Activated T-cell treated with anti-CD3 and anti-CD28 coated beads for 24 hours (primary cell): Measurements from ENCODE around the gene MAP6.
"Not testable (repeated sequence)": the region's sequence is repeated elsewhere in the genome, so short reads cannot be mapped to it uniquely, and the experiment has no call there.

Experiments
- DNase-seq: peaks from one replicate; pipeline ENCODE4 v3.0.0-alpha.2; 2020; ENCODE audit warnings: low read depth

Gene MAP6

GRCh38 chr11:75668451-75669297 is at the start of gene MAP6:
Gene MAP6 (minus strand): TSS chr11:75669038. CDS start chr11:75668369, 669 bp downstream.
- no peak for DNase-seq

- DNase-seq: no peak
Observed at GRCh38 chr11:75717608-75718418, 49.0 kb upstream of the MAP6 start, which contains the start of gene MOGAT2. Gene MOGAT2 (plus strand): TSS chr11:75717838. CDS start chr11:75717889, 51 bp downstream.

GRCh38 chr11:75716659-75717058 is 47.8 kb upstream of the MAP6 start:
- no peak for DNase-seq

- DNase-seq: no peak
Observed at GRCh38 chr11:75715688-75716087, 46.9 kb upstream of the MAP6 start.

DNA sequence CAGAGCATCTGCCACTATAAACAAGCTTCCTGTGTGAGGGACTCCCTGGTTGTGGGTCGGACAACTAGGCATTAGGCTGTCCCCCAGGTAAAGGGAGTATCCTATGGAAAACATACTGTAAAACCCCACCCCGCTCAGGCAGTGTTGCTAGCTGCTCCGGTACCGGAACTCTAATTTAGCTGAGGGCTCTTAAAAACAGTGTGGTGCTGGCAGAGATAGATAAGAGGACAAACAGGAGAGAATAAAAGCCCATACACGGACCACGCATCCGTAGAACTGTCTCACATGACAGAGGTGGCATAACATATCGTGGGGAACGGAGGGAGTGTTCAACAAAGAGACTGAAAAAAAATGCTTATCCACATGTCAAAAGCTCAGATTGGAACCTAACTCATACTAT is 45.4 kb upstream of the MAP6 start:
- no peak for DNase-seq

DNA sequence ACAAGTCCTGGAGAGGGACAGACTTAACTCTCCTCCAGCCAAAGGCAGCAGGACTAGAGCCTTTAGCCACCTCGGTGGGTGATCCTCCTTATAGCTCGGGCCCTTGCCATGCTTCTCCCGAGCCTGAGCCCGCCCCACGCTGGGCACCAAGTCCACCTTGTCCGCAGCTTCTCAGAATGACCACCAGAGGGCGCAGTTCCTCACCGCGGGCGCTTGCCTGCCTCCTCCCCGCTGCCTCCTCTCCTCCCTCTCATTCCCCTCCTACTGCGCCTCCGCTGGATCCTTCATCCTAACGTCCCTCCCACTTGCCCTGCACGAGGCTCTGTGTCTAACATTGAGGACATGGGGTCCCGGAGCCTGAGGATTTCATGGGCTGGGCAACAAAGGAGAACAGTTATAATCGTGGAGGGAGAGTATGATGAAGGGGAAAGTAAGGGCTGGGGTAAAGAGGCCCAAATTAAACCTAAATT is 37.5 kb upstream of the MAP6 start:
- DNase-seq: peak; percentile 56

DNA sequence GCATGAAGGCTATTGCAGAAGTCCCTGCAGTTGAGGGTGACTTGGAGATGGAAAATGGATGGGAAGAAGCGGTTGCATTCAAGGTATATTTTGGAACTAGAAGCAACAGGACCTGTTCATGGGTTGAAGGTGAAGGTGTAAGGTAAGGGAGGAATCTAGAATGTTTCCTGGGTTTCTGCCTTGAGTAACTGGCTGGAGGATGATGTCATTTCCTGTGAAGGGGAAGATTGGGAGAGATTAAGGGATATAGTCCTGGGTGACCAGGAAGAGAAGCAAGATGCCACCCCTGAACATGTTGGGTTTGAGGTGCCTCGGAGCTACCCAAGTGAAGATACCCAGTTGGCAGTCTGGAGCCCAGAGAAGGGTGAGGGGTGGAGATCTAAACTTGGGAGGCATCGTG is 36.7 kb upstream of the MAP6 start:
- no peak for DNase-seq

DNA sequence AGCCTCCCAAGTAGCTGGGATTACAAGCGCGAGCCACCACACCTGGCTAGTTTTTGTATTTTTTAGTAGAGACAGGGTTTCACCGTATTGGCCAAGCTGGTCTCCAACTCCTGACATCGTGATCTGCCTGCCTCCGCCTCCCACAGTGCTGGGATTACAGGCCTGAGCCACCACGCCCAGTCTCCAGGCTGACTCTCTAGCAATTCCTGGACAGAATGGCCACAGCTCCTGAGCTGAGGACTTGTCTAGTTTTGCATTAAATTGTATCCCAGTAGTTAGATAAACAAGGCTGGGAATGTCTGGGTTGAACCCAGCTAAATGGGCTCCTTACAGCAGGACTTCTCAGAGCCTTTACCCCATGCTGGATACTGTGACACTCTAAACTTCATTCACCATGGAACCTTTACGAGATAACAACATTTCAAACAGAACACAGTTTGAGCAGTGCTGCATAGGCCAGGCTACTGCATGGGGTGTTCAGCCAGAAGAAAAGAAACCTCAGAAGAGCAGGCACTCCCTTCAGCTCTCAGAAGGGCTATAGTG is 34.9 kb upstream of the MAP6 start:
- no peak for DNase-seq

DNA sequence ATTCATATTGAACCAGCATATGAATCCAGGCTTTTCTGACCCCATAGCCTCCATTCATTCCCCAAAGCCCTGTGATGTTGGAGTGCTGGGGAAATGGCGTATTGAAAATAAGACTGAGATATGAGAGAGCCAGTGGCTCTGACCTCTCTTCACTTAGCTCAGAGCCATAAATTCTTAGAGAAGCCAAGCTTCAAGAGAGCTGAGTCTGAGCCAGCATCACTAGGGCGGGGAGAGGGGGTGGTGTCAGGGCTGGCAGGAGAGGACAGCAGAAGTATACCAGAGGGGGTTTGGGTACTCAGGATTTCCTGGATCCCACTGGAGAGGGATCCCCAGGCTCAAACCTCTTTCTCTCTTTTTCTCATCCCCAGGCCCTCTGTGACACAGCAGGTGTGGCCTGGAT is 32.1 kb upstream of the MAP6 start:
- DNase-seq: no peak

GRCh38 chr11:75697906-75698581 is 29.2 kb upstream of the MAP6 start:
- DNase-seq: no peak

GRCh38 chr11:75691804-75692203 is 23.0 kb upstream of the MAP6 start:
- DNase-seq: no peak

DNA sequence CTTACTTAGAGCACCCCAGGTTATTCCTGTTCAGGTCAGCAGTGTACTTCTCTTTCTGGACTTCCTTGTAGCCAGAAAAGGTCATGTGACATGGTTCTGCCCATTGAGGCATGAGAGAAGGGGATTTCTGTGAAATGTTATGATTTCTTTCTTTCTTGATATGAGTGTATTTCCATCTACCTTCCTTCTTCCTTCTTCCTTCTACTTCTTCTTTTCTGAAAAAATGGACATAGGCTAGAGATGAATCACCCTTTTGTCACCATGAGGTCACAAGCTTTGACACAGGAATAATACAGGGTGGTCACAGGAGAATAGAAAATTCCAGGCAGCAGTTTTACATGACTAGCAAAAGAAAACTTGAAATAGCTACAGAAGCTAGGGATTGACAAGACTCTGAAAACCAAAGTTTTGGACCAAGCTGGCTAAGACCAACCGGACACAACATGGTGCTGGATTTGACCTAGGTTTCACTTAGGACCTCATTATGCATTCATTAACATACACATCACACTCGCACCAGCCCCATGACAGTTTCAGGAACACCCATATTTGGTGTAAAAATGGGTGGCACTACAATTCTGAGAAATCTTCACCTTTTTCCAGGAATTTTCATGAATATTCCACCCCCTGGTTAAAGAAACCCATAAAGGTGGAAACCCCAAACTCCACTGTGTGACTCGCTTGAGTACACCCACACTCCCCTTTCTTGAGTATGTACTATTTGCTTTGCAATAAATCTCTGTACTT is 21.2 kb upstream of the MAP6 start:
- DNase-seq: no peak

GRCh38 chr11:75683856-75684255 is 15.0 kb upstream of the MAP6 start:
- DNase-seq: not testable (repeated sequence)

DNA sequence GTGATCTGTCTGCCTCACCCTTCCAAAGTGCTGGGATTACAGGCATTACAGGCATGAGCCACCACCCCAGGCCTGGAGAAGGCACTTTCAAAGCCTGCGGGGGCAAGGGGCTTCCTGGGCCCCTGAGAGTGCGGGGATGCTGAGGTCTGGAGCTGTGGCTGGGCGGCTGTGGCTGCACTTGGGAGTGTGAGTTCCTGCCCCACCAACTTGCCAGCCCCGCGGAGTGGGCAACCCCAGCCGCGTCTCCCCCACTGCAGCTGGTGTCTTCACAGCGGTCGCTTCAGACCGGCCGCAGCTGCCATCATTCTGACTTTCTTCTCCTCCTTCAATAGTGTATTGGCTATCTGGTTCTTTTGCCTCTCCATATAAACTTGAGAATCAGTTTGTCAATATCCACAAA is 10.7 kb upstream of the MAP6 start:
- no peak for DNase-seq

DNA sequence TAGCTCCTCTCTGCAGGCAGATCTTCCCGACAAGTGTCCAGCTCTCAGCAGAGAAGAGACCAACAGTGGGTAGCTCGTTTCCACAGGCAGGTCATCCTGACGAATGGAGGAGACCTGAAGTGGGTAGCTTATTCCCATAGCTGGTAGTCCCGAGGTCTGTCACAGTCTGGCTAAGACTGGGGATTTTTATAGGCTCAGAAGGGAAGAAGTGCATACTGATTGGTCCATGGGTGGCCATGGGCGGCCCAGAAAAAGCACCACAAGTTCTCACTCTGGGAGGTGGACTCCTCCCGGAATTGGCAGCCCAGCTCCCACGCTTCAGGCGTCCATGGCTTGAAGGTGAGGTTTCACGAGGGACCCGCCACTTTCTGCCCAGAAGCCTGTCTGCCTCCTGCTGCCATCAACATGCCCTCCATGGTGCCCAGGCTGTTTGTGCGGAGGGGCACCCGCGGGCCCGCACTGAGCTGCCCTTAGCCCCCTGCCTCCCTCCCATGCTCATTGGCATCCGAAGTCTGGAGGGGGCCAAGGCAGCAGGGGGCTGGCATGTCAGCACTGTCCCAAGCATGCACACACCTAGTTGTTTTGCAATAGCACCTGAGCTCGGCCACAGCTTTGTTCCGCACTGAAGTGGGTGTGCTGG is 9.9 kb upstream of the MAP6 start:
- no peak for DNase-seq

GRCh38 chr11:75677909-75678308 is 9.1 kb upstream of the MAP6 start:
- DNase-seq: no peak

DNA sequence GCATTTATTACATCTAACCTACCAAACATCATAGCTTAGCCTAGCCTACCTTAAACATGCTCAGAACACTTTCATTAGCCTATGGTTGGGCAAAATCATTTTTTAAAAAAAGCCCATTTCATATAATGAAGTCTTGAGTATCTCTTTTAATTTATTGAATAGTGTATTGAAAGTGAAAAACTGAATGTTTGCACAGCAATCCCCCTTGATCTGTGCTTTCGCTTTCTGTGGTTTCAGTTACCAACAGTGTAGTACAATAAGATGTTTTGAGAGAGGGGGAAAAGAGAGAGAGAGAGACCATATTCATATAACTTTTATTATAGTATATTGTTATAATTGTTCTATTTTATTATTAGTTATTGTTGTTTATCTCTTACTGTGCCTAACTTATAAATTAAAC is 8.4 kb upstream of the MAP6 start:
- DNase-seq: no peak

GRCh38 chr11:75673977-75674582 is 5.2 kb upstream of the MAP6 start:
- no peak for DNase-seq

- DNase-seq: no peak
Observed at GRCh38 chr11:75667831-75668450, 897 bp downstream of the MAP6 start.

- DNase-seq: no peak
Observed at GRCh38 chr11:75667255-75667830, 1.5 kb downstream of the MAP6 start.
